DMS79 treated with DMSO at 0.1 percent for 48 hours (cell line): Measurements from ENCODE around the gene UCP3.

Experiments used
- DNase-seq: peaks from one replicate; lab custom pipeline; 2025; lab: John Stamatoyannopoulos, UW

Gene UCP3

DNA sequence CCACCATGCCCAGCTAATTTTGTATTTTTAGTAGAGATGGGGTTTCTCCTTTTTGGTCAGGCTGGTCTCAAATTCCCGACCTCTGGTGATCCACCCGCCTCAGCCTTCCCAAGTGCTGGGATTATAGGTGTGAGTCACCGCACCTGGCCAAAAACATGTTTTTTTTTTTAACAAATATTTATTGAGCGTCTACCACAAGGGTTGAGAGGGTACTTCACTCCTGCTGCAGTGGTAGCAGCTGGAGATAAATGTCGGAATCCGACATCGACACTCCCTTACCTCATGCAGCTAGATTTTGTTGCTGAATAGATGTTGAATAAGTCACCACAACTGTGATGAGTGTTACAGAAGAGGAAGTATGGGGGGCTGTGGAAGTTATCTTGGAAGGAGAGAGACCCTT is 57.1 kb downstream of the UCP3 start:
- peak; percentile 95 for DNase-seq

DNA sequence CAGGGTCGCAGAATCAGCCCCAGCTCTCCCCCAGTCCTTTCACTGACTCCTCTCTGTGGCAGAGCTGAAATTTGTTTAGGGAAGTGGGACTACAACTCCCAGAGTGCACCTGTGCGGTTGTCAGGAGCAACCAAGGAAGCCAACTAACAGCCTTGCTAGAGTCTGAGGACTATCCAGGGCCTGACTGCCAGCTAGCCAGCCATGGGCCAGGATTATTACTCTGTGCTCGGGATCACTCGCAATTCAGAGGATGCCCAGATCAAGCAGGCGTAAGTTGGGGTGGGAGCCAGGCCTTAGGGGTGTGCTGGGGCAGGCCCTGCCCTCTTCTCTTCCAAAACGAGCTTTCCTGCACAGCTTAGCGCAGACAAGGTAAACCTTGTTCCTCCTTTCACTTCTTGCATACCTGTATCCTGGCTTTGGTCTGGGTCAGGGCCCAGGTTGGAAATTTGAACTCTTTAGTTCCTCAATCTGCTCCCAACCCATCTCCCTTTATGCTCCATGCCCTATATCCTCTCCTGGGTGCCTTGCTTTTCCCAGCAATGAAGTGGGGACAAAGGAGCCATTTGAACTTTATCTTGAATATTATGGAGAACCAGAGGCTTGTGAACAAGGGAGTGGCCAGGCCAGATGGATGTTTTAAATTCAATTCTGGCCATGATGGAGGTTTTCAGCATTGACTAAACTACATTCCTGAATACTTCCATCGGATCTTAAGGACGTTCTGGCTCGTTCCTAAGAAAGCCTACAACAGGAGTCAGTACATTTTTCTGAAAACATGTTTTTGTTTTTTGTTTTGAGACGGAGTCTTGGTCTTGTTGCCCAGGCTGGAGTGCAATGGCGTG is 57.8 kb downstream of the UCP3 start, which contains the start of gene DNAJB13:
Gene DNAJB13 (plus strand): TSS at position 158 of the 842 bp plus-strand sequence. CDS start 44 bp downstream, at position 202.
- peak; percentile 61 for DNase-seq
